Measurements from ENCODE around the gene CLSTN1. TPM values are rescaled to one million over a fixed set of nuclear protein-coding genes. Genes with fewer than 3 reads are reported as not detected.
A peak's percentile ranks its signal among the peaks of the same experiment; 100 is the strongest.

The CLSTN1 gene
- polyA plus RNA-seq, 3 donors = 5.2 to 25.2 (median 5.3) TPM

- Histone ChIP-seq H3K4me3 (replicated peaks in 1 of 3; ENCODE audit: low read depth in 2 of 3, low read length in 3 of 3) (no peak overlapping the region), H3K36me3 (replicated peaks in 1 of 2; ENCODE audit: control insufficient read depth in 1 of 2, insufficient read depth in 2 of 2, low read length in 2 of 2) (peaks cover 0 to 13% of the 10 kb centered on the region in 2 donors), H3K79me2 (ENCODE audit: insufficient read depth, low read length) (peaks cover 29% of the 10 kb centered on the region), H3K9me3 (replicated peaks in 1 of 2; ENCODE audit: control insufficient read depth in 1 of 2, insufficient read depth in 1 of 2, low read length in 2 of 2) (no peaks in the 10 kb centered on the region), H3K27ac (ENCODE audit: low read depth in 1 of 2, low read length in 2 of 2) (no peak overlapping the region), H3K9ac (ENCODE audit: insufficient read depth, low read length, poor library complexity, severe bottlenecking) (no peak overlapping the region), H3K4me2 (replicated peaks; ENCODE audit: extremely low read depth, low read length, poor library complexity, severe bottlenecking) (no peak overlapping the region), H3K4me1 (ENCODE audit: control insufficient read depth in 1 of 2, insufficient read depth in 2 of 2, low read length in 2 of 2) (peaks cover 0 to 8% of the 10 kb centered on the region in 2 donors), H4K20me1 (ENCODE audit: insufficient read depth, low read length) (peaks cover 25% of the 10 kb centered on the region), H3K27me3 (ENCODE audit: control insufficient read depth in 2 of 2, insufficient read depth in 2 of 2, low read length in 2 of 2) (no peaks in the 10 kb centered on the region), H2AFZ (ENCODE audit: insufficient read depth, low read depth, low read length, poor library complexity, severe bottlenecking) (no peak overlapping the region)
- intact Hi-C loops (cut with micrococcal nuclease) = no loop called here
- Mint-ChIP-seq H3K9me3 (no peaks in the 10 kb centered on the region), H3K36me3 (peaks cover 11 to 26% of the 10 kb centered on the region in 2 donors), H3K27me3 (ENCODE audit: low read depth in 3 of 3) (peaks cover 0 to 3% (median 0%) of the 10 kb centered on the region in 3 donors), H3K4me1 (peaks cover 13% of the 10 kb centered on the region), H3K4me3 (no peak overlapping the region), H3K27ac (peak overlapping the region in 1 of 7 donors; percentile 7)
- no peak for TF ChIP-seq CTCF (IDR thresholded peaks at IDR 0.05)
- 95% methylated on average over 8 of the region's 15 CpGs for WGBS (ENCODE audit: insufficient coverage)
- DNase-seq = no peak
Measured at GRCh38 chr1:9766759-9767442, 56.9 kb downstream of the CLSTN1 start.

- no peak overlapping the region for H2AFZ ChIP-seq (ENCODE audit: insufficient read depth, low read depth, low read length, poor library complexity, severe bottlenecking)
- peaks cover 29% of the 10 kb centered on the region for H3K79me2 ChIP-seq (ENCODE audit: insufficient read depth, low read length)
- Mint-ChIP-seq H3K4me3 (no peak overlapping the region), H3K36me3 (peaks cover 11 to 23% of the 10 kb centered on the region in 2 donors), H3K27me3 (ENCODE audit: low read depth in 3 of 3) (peaks cover 0 to 3% (median 0%) of the 10 kb centered on the region in 3 donors), H3K4me1 (peaks cover 29% of the 10 kb centered on the region), H3K27ac (no peak overlapping the region), H3K9me3 (no peaks in the 10 kb centered on the region)
- no peak overlapping the region for H3K4me2 ChIP-seq (replicated peaks; ENCODE audit: extremely low read depth, low read length, poor library complexity, severe bottlenecking)
- H3K27me3 ChIP-seq (ENCODE audit: control insufficient read depth in 2 of 2, insufficient read depth in 2 of 2, low read length in 2 of 2) = no peaks in the 10 kb centered on the region
- WGBS (ENCODE audit: insufficient coverage) = 0% methylated on average over 1 of the region's 3 CpGs
- H3K4me3 ChIP-seq (replicated peaks in 1 of 3; ENCODE audit: low read depth in 2 of 3, low read length in 3 of 3) = no peak overlapping the region
- no peak for DNase-seq
- H3K27ac ChIP-seq (ENCODE audit: low read depth in 1 of 2, low read length in 2 of 2) = no peak overlapping the region
- H3K4me1 ChIP-seq (ENCODE audit: control insufficient read depth in 1 of 2, insufficient read depth in 2 of 2, low read length in 2 of 2) = peaks cover 5 to 16% of the 10 kb centered on the region in 2 donors
- intact Hi-C loops (cut with micrococcal nuclease) = no loop called here
- H3K9ac ChIP-seq (ENCODE audit: insufficient read depth, low read length, poor library complexity, severe bottlenecking) = no peak overlapping the region
- H4K20me1 ChIP-seq (ENCODE audit: insufficient read depth, low read length) = peaks cover 37% of the 10 kb centered on the region
- no peaks in the 10 kb centered on the region for H3K9me3 ChIP-seq (replicated peaks in 1 of 2; ENCODE audit: control insufficient read depth in 1 of 2, insufficient read depth in 1 of 2, low read length in 2 of 2)
- no peak for TF ChIP-seq CTCF (IDR thresholded peaks at IDR 0.05)
- peaks cover 0 to 7% of the 10 kb centered on the region in 2 donors for H3K36me3 ChIP-seq (replicated peaks in 1 of 2; ENCODE audit: control insufficient read depth in 1 of 2, insufficient read depth in 2 of 2, low read length in 2 of 2)
Measured at GRCh38 chr1:9764550-9764949, 59.2 kb downstream of the CLSTN1 start.

All from CD14-positive monocyte (primary cell).